GM23338 (cell line): ENCODE measurements around the gene ADCYAP1. TPM values are rescaled to one million over a fixed set of nuclear protein-coding genes. Genes with fewer than 3 reads are reported as not detected.

Experiments
- ATAC-seq: fragments of 200-7000 bp; cut with Tn5 transposase; 3 replicates; pipeline ENCODE4 v1.9.1; 2020
- DNase-seq: peaks from one replicate; pipeline ENCODE4 v3.0.0-alpha.2; 2015; ENCODE audit warnings: low spot score
- H2AFZ ChIP-seq: fragments of 200-600 bp; sonication (generic); 2 replicates; pipeline ENCODE4 v1.8.0; 2016; ENCODE audit warnings: antibody characterized with exemption, mild to moderate bottlenecking, moderate library complexity
- H3F3A ChIP-seq: fragments of 200-600 bp; sonication (generic); replicated peaks from 2 replicates; pipeline ENCODE4 v1.8.0; 2017; ENCODE audit warnings: antibody characterized with exemption, mixed run types, low read depth
- H3K27ac ChIP-seq: fragments of 200-600 bp; sonication (generic); 2 replicates; pipeline ENCODE4 v1.6.1; 2016; ENCODE audit warnings: low read depth
- H3K27me3 ChIP-seq: fragments of 200-600 bp; sonication (generic); 2 replicates; pipeline ENCODE4 v1.8.0; 2016; ENCODE audit warnings: mild to moderate bottlenecking, mixed run types, moderate library complexity; ENCODE audit not compliant: insufficient read depth
- H3K36me3 ChIP-seq: fragments of 200-600 bp; sonication (generic); 2 replicates; pipeline ENCODE4 v1.8.0; 2016; ENCODE audit warnings: mild to moderate bottlenecking; ENCODE audit not compliant: insufficient read depth
- H3K4me1 ChIP-seq: fragments of 200-600 bp; sonication (generic); 2 replicates; pipeline ENCODE4 v1.8.0; 2016; ENCODE audit warnings: mild to moderate bottlenecking, moderate library complexity; ENCODE audit not compliant: insufficient read depth
- H3K4me2 ChIP-seq: fragments of 200-600 bp; sonication (generic); 2 replicates; pipeline ENCODE4 v1.7.1; 2017; ENCODE audit warnings: mixed run types
- H3K4me3 ChIP-seq: fragments of 200-600 bp; sonication (generic); 2 replicates; pipeline ENCODE4 v1.6.1; 2016; ENCODE audit warnings: mixed run types
- H3K79me2 ChIP-seq: fragments of 200-600 bp; sonication (generic); replicated peaks from 2 replicates; pipeline ENCODE4 v1.8.0; 2017; ENCODE audit warnings: mild to moderate bottlenecking; ENCODE audit not compliant: insufficient read depth
- H3K9me2 ChIP-seq: fragments of 200-600 bp; sonication (generic); 2 replicates; pipeline ENCODE4 v1.8.0; 2017; ENCODE audit not compliant: insufficient read depth
- H4K20me1 ChIP-seq: fragments of 200-600 bp; sonication (generic); replicated peaks from 2 replicates; pipeline ENCODE4 v1.8.0; 2017; ENCODE audit warnings: mild to moderate bottlenecking; ENCODE audit not compliant: insufficient read depth
- H3K27ac Mint-ChIP-seq: 2 replicates; pipeline ENCODE4 v1.8.0; 2020; ENCODE audit warnings: inconsistent platforms, mild to moderate bottlenecking, moderate library complexity, mixed read lengths
- H3K27me3 Mint-ChIP-seq: 3 replicates; pipeline ENCODE4 v1.8.0; 2022; ENCODE audit warnings: low read depth, mild to moderate bottlenecking, moderate library complexity, mixed read lengths, inconsistent platforms; ENCODE audit not compliant: insufficient read depth, poor library complexity
- H3K36me3 Mint-ChIP-seq: 3 replicates; pipeline ENCODE4 v1.8.0; 2021; ENCODE audit warnings: low read depth, mild to moderate bottlenecking, inconsistent platforms, moderate library complexity, mixed read lengths
- H3K4me1 Mint-ChIP-seq: 3 replicates; pipeline ENCODE4 v1.8.0; 2020; ENCODE audit warnings: mild to moderate bottlenecking, inconsistent platforms, mixed read lengths
- H3K4me3 Mint-ChIP-seq: 3 replicates; pipeline ENCODE4 v1.8.0; 2021; ENCODE audit warnings: moderate library complexity, mild to moderate bottlenecking, inconsistent platforms, mixed read lengths
- H3K9me3 Mint-ChIP-seq: 3 replicates; pipeline ENCODE4 v1.8.0; 2020; ENCODE audit warnings: moderate library complexity, mild to moderate bottlenecking, inconsistent platforms, mixed read lengths
- CREB1 ChIP-seq: fragments of 250-450 bp; sonication (Bioruptor Pico); IDR thresholded peaks from 2 replicates; pipeline ENCODE4 v1.5.0; 2020; ENCODE audit warnings: low read depth, mild to moderate bottlenecking, moderate library complexity
- EZH2phosphoT487 ChIP-seq: fragments of 200-600 bp; sonication (generic); IDR thresholded peaks from one replicate; pipeline ENCODE4 v1.8.1; 2018; ENCODE audit warnings: antibody characterized with exemption; ENCODE audit not compliant: unreplicated experiment
- JUNB ChIP-seq: IDR thresholded peaks from one replicate; pipeline ENCODE4 v1.6.1; 2016; ENCODE audit warnings: antibody characterized with exemption; ENCODE audit not compliant: unreplicated experiment
- NANOG ChIP-seq: IDR thresholded peaks from 2 replicates; pipeline ENCODE4 v1.6.1; 2016; ENCODE audit warnings: antibody characterized with exemption, borderline replicate concordance
- ZNF331 ChIP-seq: fragments of 250-450 bp; sonication (Bioruptor Pico); IDR thresholded peaks from 2 replicates; pipeline ENCODE4 v1.5.0; 2020; ENCODE audit warnings: low read depth, mild to moderate bottlenecking, moderate library complexity
- polyA plus RNA-seq: library from polyadenylated mRNA; unstranded; fragments of >200 nt; fragmentation: Nextera tagmentation; extraction: Ambion mirVana; gene quantifications from 2 replicates; pipeline ENCODE4 v1.2.1, GENCODE V29; 2016
- total RNA-seq: library from RNA; depleted of rRNA; stranded (reverse); fragments of >200 nt; shearing (Covaris generic); gene quantifications from 2 replicates; pipeline ENCODE4 v1.2.3, GENCODE V29; 2014
- TF ChIP-seq, protein P1 (sequence below): IDR thresholded peaks from 2 replicates; pipeline ENCODE4 v1.6.1; 2016; ENCODE audit warnings: antibody characterized with exemption
- TF ChIP-seq, protein P2 (sequence below): IDR thresholded peaks from one replicate; pipeline ENCODE4 v1.6.1; 2018; ENCODE audit warnings: antibody characterized with exemption; ENCODE audit not compliant: unreplicated experiment

The ADCYAP1 gene
- total and polyA plus RNA-seq, 2 experiments from 2014 or later = not detected

DNA sequence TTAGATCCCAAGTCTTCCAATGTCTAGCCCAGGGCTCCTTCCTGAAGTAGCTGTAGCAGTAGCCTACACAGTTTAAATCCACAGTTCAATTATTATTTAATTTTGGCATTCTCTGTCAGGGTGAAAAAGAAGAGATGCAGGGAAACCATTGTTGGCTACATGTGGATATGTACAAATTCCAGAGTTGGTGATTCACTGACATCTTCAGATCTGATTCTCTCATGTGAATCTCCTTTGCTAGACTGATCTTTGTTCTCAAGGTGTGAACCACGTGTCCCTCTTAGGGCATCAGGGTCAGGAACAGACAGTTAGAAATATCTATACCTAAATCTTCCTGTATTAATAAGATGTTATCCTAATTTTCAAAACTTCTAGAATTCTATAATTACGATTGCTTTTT, 36.7 kb downstream of the ADCYAP1 start (continued):
- TF ChIP-seq EZH2phosphoT487 = no peak
- no peak for TF ChIP-seq ZNF331 (CRISPR knock-in tag)
- TF ChIP-seq CREB1 (CRISPR knock-in tag) = no peak
- TF ChIP-seq, protein P1, sequence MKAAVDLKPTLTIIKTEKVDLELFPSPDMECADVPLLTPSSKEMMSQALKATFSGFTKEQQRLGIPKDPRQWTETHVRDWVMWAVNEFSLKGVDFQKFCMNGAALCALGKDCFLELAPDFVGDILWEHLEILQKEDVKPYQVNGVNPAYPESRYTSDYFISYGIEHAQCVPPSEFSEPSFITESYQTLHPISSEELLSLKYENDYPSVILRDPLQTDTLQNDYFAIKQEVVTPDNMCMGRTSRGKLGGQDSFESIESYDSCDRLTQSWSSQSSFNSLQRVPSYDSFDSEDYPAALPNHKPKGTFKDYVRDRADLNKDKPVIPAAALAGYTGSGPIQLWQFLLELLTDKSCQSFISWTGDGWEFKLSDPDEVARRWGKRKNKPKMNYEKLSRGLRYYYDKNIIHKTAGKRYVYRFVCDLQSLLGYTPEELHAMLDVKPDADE = no peak
- TF ChIP-seq NANOG = no peak
- TF ChIP-seq, protein P2, sequence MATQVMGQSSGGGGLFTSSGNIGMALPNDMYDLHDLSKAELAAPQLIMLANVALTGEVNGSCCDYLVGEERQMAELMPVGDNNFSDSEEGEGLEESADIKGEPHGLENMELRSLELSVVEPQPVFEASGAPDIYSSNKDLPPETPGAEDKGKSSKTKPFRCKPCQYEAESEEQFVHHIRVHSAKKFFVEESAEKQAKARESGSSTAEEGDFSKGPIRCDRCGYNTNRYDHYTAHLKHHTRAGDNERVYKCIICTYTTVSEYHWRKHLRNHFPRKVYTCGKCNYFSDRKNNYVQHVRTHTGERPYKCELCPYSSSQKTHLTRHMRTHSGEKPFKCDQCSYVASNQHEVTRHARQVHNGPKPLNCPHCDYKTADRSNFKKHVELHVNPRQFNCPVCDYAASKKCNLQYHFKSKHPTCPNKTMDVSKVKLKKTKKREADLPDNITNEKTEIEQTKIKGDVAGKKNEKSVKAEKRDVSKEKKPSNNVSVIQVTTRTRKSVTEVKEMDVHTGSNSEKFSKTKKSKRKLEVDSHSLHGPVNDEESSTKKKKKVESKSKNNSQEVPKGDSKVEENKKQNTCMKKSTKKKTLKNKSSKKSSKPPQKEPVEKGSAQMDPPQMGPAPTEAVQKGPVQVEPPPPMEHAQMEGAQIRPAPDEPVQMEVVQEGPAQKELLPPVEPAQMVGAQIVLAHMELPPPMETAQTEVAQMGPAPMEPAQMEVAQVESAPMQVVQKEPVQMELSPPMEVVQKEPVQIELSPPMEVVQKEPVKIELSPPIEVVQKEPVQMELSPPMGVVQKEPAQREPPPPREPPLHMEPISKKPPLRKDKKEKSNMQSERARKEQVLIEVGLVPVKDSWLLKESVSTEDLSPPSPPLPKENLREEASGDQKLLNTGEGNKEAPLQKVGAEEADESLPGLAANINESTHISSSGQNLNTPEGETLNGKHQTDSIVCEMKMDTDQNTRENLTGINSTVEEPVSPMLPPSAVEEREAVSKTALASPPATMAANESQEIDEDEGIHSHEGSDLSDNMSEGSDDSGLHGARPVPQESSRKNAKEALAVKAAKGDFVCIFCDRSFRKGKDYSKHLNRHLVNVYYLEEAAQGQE = no peak

DNA sequence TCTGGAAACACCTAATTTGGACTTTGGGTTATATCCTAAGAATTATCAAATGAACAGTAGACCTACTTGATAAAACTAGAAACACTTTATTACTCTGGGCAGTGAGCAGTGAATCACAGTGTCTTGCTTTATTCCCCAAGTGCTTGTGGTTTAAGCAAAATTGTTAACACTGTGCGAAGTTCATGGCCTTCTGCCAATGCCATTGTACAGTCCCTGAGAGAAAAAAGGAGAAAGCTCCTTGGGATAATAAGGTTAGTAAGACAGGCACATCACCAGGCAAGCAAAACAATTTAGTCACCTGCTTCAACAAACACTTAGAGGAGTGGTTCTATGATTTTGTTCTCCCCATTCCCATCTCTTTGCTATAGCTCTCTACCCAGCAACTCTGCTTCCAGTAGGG, 39.8 kb downstream of the ADCYAP1 start:
- no peaks in the 10 kb centered on the region for H3K79me2 ChIP-seq
- Mint-ChIP-seq H3K9me3 (no peaks in the 10 kb centered on the region), H3K4me1 (peaks cover 2% of the 10 kb centered on the region), H3K27ac (no peak overlapping the region), H3K36me3 (no peaks in the 10 kb centered on the region), H3K4me3 (no peak overlapping the region), H3K27me3 (peaks cover 3% of the 10 kb centered on the region)
- H3K9me2 ChIP-seq = no peaks in the 10 kb centered on the region
- peak overlapping the region; percentile 74; the same call in 1 of the 2 replicates for H2AFZ ChIP-seq
- H4K20me1 ChIP-seq = no peaks in the 10 kb centered on the region
- DNase-seq (no peak), ATAC-seq (no peak)
- no peaks in the 10 kb centered on the region for H3F3A ChIP-seq
- no peak overlapping the region for H3K27ac ChIP-seq
- no peaks in the 10 kb centered on the region for H3K36me3 ChIP-seq
- H3K4me1 ChIP-seq = no peaks in the 10 kb centered on the region; the same call in 1 of the 2 replicates
- H3K4me3 ChIP-seq = no peak overlapping the region
- no peak overlapping the region for H3K4me2 ChIP-seq
- no peak for TF ChIP-seq JUNB
- no peaks in the 10 kb centered on the region for H3K27me3 ChIP-seq

DNA sequence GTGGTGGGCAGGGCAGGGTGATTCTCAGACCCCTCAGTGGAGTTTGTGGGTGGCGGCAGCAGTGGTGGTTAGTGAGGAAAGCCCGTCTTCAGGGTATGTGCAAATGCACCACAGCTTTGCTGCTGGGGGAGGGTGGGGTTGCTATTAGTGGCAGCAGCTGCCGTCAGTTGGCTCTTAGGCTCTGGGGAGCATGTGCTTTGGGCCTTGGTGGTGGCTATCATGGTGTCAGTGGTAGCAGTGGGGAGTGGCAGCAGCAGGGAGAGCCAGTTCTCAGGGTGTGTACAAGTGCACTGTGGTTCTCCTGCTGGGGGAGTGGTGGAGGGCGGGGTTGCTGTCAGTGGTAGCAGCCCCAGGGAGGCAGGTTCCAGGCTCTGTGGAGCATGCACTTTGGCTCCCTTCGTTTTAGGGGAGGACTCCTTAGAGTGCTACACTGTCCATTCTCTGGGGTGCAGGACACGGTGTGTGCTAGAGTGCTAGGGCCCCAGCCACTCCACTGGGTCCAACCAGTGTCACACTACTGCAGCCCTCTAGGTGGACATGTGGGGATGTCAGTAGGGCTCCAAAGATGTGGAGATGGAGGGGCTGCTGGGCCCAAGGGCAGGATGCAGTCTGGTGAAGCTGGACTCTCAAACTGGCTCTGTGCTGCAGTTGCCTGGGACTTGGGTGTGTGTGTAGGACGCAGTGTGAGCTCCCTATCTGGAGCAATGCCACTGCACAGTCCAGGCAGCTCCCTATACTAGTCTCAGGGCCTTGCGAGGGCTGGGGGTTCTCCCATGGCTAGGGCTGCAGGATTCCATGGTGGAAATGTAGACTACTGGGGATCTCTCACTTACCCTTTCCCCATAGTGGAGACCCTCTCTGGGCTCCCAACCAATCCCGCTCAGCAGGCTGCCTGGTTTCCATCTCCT, 45.3 kb downstream of the ADCYAP1 start:
- no peak overlapping the region for H3K27ac Mint-ChIP-seq
- H3K4me1 Mint-ChIP-seq = peaks cover 2% of the 10 kb centered on the region; the same call in 2 of the 3 replicates
- Histone ChIP-seq H3K36me3 (no peaks in the 10 kb centered on the region), H3K4me3 (no peak overlapping the region), H3K4me2 (no peak overlapping the region), H3K27ac (no peak overlapping the region), H3K9me2 (no peaks in the 10 kb centered on the region), H4K20me1 (no peaks in the 10 kb centered on the region), H3K27me3 (no peaks in the 10 kb centered on the region), H3K79me2 (no peaks in the 10 kb centered on the region), H3F3A (no peaks in the 10 kb centered on the region), H3K4me1 (peaks cover 2% of the 10 kb centered on the region), H2AFZ (no peak overlapping the region)
- no peak for DNase-seq
- no peaks in the 10 kb centered on the region for H3K9me3 Mint-ChIP-seq
- peaks cover 5% of the 10 kb centered on the region for H3K27me3 Mint-ChIP-seq
- no peaks in the 10 kb centered on the region for H3K36me3 Mint-ChIP-seq
- TF ChIP-seq NANOG = no peak
- no peak for ATAC-seq
- H3K4me3 Mint-ChIP-seq = no peak overlapping the region
